ENCODE data around the gene CABP4.

Gene CABP4

DNA sequence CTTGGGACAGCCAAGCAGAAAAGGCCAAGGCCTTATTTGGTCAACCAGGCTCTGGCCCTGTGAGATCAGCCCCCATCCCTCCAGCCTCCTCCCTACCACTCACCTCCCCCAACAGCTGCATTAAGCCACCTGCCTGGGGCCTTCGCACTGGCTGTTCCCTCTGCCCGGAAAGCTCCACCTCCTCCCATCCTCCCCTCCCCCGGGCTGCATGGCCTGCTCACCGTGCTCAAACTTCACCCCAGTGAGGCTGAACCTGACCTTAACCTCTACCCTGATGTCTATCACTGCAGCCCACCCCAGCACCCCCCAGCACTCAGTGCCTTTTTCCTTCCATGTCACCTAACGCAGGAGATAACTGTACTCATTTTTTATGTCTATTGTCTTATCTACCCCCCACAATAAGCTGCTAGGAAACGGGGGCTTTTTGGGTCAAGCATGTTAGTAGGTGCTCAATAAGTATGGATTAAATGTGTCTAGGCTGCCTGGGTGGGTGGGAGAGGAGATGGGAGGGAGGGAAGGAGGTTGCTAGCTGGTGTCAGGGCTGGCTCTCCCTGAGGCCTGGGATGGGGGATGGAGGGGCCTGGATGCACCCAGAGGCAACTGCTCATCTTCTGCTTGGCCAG lies 18.6 kb upstream of the CABP4 start:
- DNase-seq: peak; percentile 67

DNA sequence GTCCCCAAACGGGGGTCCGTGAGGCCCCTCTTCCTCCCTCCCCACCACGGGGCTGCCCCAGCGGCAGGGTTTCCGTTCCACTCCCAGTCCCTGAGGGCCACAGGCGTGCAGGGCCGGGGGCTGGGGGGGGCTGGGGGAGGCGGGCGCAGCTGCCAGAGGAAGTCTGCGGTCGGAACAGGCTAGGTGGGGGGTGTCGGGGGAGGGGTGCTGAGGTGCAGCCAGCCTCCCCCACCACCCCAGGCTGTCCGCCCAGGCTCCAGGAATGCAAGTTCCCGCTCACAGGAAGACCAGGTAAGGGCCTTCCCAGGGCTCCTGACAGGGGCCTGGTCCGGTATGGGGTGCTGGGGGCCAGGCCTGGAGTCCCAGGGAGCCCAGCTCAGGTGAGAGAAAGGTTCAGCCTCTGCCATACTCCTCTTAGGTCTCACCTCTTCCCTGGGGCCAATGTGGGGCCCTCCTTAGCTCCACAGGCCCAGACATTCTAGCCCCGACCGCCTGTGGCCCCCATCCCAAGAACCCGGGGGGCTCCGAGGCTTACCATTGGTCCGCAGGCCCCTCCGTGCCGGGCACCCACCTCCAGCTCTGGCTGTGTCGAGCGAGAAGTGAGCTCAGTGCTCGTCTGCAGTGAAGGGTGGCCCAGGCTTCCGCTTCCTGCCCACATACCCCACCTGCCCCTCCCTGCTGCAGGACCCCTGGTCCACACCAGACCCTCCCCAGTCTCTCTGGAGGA lies 17.9 kb upstream of the CABP4 start, which contains the start of gene PTPRCAP:
TSS of gene PTPRCAP (minus strand) at position 601 of the 727 bp plus-strand sequence. CDS start at position 538, 63 bp downstream.
- DNase-seq: peak; percentile 77

DNA sequence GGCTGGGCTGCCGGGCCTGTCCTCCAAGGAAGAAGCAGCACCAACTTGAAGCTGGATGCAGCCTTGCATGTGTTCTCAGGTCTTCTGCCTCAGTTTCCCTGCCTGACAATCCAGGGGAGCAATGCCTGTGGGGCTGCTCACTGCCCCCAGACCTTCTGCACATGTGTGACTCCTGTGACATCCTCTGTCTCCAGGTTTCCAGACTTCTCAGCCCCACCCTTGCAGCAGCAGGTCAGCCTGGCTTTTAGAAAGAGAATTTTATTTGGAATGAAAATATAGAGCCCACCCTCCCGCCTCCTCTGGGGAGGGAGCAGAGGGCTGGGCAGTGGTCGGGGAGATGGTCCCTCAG lies 17.4 kb upstream of the CABP4 start:
- DNase-seq: no peak

DNA sequence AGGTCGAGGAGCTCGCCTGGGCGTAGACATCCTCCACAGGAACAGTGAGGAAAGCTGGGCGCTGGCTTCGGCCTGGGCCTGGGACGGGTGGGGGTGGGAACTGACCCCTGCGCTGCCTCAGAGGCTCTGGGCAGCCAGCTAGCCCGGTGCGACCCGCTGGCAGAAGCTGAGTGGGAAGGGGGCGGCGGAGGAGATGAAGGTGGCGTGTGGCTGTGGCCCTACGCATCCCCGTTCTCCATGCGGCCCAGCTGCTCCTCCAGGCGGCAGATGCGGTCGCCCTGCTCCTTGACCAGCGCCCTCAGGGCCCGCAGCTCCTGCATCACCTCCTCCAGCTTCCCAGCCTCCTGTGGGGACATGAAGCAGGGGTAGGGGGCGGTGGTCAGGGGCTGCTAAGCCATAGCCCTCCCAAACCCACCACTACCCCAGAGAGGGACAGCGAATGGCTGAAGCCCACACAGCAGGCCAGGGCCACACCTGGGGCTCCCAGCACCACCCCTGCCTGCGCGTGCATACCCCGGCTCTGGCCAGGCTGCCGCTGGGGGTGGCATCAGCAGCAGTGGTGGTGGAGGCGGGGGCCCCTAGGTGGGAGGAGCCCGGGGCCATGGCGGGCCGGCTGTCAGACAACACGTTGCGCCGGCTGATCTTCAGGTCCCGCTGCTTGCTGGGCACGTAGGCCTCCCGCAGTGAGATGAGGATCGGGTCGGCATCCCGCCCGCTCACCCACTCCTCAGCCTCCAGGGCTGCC lies 16.8 kb upstream of the CABP4 start:
- DNase-seq: peak; percentile 78

DNA sequence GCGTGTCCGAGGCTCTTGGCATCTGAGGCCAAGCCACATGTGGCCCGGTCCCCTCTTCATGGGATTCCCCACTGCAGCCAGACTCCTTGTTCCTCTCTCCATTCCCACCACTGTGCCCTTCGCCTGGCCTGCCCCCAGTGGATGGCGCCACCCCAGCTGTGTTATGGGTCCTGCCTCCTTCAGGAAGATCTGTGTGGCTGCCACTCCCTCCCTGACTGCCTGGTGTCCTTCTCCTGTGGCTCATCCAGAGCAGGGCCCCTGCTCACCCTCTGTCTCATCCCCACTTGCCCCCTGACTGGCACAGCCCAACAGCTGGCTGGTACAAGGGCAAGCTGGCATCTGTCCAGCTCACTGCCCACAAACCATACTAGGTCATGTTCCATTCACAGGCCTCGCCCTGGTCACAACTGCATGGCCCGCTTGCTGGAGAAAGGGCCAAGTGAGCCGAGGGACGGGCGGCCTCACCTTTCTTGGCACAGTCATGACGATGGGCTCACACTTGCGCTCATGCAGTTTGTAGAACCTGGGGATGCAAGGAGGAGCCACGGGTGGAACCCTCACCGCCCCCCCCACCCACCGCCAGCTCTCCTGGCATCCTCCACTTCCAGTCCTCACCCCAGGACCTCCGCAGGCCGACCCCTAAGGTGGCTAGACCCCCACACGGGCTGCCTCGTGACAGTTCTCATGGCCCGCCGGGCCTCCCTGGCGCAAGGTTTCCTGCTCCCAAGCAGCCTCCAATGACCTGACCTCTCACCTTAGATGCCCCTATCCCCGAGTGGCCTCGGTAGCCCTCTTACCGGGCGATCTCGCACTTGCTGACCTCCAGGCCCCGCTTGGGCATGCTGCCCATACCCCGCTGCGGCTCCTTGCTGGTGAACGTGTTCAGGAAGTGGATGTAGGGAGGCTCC lies 15.6 kb upstream of the CABP4 start:
- no peak for DNase-seq

DNA sequence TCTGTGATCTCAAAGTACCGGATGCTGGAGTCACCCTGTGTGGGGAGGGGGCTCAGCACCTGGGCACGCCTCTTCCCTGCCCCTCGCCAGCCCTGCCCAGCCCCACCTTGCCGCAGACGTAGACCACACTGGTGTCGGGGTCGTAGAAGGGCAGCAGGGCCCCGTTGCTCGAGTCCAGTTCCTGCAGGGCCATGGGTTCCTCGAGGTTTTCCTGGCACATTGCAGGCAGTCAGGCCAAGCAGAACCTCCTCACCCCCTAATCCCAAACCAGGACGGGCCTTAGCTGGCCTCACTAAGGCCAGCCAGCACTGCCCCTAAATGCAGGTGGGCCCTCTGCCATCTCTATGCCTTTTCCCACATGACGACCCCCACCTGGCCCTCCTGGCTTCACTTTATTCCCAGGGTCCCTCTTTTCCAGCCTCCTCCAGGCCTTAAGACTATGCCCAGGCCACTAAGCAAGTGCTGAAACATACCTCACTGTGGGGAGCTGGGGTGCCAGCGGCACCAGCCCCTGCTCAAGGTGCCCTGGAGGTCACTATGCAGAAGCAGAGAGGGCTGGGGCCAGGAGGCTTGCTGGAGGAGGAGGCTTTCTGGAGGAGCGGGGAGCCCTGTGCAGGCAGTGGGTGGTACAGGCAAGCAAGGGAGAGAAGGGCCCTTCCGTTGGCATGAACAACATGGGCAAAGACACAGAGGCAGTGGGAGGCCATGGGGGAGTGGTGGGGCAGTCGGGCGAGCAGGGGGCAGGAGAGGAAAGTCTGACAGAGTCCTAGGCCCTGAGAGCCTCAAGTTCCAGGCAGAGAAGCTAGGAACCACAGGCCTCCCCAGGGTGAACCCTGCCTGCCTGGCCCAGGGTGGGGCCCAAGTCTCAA lies 14.7 kb upstream of the CABP4 start:
- no peak for DNase-seq

DNA sequence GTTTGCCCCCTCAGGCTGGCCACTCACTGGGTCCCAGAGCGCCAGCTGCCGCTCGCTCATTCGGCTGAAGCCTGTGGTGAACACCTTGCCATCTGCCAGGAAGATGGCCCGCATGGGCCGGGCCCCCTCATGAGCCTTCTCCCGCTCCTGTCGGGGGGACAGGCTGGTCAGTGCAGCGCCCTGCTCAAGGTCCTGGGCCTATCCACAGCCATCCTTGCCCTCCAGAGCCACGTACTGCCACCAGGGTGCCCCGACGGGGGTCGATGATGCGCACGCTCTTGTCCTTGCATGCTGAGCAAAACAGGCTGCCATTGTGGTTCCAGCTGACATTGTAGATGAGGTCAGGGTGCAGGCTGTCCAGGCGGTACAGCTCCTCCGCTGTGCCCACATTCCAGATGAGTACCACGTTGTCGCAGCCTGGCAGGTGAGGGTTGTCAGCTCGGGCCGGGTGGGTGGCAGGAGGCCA lies 14.0 kb upstream of the CABP4 start:
- no peak for DNase-seq

DNA sequence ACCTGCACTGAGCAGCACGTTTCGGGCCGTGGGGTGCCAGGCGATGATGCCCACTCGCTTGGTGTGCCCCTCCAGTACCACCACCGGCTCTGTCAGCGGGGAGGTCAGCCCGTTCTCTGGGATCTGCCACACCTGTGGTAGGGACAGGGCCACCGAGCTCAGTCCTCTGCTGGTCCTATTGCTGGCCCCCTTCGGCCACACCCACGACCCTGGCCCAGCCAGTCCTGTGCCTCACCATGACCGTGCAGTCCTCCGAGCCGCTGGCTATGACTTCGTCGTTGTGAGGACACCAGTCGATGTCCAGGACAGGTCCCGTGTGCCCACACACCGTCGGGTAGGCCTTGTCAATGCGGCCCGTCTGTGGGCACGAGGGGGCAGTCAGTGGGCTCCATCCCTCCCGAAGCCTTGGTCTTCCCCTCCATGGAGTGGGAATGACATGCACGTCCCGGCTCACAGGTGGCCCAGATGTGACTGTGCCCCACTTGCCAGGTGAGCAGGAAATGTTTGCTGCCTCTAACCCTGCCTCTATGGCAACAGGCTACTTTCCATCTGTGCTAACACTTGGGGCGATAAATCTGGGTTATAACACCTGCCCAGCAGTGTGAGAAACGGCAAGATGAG lies 13.3 kb upstream of the CABP4 start:
- peak; percentile 52 for DNase-seq

DNA sequence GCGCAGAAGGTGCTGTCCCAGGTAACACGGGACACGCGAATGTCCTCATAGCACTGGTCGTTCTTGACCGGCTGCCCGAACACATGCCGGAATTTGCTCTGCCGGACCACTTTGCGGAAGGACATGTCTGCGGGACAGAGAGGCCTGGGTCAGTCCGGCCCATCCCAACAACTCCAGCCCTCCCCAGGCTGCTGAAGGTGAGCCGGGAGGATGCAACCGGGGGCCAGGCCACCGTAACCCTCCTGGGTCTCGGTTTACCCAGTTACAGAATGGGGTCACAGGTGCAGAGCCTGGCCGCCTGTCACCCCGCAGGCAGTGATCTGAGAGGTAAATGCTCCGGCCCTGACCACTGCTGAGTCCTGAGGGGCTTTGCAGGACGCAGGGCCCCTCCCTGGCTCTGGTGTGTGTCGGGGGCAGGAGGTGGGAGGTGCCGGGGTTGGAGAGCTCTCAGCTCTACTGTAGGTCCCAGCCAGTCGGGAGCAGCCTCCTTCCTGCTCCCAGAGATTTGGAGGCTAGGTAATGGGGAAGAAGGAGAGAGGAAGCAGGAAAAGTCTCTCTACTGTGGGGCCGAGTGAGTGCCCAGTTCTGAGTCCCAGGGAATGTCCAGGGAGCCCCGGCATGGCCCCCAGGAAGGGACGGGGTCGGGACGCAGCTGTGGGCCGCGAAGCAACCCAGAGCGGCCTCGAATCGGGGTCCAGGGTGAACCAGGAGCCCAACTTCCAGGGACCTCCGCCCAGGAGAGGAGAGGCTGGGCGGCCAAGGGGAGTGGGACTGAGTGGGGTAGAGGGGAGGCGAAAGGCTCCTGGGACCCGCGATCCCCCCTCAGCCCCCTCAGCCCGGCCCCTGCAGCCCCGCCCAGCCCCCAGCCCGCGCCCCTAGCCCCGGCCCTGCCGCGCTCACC lies 12.4 kb upstream of the CABP4 start:
- DNase-seq: no peak

DNA sequence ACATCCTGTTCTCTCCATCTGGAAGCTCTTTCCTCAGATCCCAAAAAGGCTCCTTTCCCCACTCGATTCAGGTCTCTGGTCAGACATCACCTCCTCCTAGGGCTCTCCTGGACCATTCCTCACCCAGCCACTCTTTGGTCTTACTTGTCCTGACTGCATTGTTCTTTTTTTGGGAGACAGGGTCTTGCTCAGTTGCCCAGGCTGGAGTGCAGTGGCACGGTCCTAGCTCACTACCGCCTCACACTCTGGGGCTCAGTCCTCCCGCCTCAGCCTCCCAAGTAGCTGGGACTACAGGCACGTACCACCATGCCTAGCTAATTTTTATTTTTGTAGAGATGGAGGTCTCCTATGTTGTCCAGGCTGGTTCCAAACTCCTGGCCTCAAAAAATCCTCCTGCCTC lies 9.6 kb upstream of the CABP4 start:
- DNase-seq: no peak

DNA sequence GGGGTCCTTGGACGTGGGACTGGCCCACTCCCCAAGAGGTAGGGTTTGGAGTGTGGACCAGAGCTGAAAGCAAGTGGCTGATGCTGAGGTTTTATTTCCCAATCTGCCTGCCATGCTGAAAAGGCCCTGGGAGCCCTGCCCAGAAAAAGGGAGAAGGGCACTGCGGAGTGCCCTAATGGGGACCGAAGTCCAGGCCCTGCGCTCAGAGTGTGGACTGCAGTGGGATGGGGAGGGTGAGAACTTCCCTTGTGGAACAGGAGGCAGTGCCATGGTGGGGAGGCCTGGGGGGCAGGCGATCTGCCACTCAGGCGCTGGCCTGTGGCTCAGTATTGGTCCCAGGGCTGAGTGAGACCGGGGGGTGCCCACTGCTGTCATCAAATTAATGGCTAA lies 6.9 kb upstream of the CABP4 start:
- DNase-seq: no peak

DNA sequence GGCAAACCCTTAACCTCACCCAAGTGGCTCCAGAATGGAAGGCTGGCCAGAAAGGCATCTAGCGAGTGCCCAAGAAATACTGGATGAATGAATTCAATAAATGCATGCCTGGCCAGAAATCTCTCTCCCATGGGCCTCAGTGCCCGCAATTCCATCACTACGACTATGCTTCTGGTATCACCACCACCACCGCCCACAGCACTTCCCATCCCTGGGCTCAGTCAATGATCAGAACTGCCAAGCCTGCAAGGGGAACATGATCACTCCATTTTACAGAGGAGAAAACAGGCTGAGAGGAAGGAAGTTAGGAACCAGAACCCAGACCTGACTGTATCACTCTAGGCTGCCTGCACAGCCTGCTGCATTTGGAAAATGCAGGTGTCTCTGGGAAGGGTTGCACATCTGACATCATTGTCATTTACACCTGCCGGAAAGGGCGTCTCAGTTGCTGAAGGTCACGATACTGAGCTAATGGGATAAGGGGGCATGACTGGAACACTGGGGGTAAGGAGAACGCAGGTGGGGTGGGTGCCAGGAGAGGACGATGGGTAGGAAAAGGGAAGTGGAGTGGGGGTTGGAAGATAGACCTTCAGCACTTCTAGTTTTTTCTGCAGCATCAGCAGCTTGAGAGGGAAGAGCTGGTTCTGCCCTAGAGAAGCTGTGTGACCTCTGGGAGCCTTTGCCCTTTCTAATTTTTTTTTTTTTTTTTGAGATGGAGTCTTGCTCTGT lies 5.9 kb upstream of the CABP4 start:
- no peak for DNase-seq

DNA sequence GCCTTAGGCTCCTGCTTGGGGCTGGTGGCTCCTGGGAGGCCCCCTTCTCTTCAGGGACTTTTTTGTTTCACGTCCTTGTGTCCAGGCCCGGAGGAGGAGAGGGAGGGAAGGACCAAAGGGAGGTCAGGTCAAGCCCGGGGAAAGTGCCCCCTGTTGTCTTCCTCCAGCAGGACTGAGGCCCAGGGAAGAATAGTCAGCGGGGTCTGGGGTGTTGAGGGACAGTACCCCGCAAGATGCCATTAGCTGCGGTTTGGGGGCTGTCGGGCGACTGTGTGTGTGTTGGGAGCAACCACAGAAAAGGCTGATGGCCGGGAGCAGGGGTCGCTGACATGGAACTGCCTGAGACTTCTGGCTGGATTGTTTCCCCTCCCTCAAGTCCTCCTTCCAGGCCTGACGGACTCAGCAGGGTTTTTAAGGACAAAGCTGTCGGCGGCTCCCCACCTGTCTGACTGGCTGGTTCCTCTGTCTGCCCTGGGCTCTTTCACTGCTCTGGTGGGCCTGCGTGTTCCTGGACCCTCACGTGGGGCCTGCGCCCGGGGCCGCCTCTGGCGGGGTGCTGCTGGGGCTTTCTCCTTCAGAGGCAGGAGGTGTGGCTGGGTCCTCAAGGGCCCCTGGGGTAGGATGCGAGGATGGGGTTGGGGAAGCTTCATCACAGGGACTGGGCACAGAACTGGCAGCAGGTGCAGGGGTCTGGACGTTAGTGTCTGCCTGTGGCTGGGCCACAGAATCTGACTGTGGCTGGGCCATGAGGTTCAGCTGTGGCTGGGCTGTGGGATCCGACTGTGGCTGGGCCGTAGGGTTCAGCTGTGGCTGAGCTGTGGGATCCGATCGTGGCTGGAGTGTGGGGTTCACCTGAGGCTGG lies 4.1 kb upstream of the CABP4 start:
- DNase-seq: no peak

DNA sequence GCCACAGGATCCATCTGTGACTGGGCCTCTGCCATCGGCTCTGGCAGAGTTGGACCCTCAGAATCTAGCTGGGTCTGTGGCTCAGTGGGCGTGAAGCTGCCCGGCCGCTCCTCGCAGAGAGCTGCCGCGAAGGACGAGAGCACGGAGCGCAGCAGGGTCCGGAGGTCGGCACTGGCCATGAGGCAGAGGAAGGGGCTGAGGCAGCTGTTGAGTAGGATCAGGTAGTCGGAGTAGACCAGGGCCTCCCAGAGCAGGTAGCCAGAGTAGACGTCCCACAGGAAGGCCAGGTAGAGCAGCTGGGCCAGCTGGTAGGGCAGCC lies 3.5 kb upstream of the CABP4 start:
- no peak for DNase-seq

DNA sequence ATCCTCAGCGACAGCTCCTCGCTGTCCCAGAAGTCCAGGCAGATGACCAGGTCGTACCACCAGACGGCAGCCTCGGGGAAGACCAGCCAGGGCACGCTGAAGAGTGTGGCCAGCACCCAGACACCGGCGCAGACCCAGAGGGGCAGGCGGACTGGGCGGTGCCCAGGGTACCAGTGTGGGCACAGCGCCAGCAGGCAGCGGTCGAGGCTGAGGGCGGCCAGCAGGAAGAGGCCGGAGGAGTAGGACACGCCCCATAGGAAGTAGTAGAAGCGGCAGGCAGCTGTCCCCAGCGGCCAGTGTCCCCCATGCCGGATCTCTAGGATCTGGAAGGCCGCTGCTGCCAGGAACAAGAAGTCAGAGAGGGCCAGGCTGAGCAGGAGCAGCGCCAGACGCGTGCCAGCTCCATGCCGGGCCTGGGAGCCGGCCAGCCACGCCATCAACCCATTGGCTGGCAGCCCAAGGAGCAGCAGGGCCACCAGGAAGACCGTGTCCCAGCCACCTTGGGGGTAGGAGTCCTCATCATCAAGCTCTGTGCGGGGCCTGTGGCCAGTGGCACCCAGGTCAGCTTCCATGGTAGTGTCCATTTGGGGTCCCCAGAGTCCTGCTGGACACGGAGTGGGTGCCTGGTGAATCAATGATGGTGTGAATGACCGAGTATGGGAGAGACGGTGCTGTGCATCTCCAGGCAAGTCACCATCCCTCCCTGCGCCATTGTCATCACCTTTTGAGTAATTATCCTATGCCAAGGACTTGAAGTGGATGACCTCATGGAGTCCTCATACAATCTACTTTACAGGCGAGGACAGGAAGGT lies 2.8 kb upstream of the CABP4 start, which contains the start of gene GPR152:
TSS of gene GPR152 (minus strand) at position 589 of the 812 bp plus-strand sequence. CDS start at position 584, 5 bp downstream.
- no peak for DNase-seq

DNA sequence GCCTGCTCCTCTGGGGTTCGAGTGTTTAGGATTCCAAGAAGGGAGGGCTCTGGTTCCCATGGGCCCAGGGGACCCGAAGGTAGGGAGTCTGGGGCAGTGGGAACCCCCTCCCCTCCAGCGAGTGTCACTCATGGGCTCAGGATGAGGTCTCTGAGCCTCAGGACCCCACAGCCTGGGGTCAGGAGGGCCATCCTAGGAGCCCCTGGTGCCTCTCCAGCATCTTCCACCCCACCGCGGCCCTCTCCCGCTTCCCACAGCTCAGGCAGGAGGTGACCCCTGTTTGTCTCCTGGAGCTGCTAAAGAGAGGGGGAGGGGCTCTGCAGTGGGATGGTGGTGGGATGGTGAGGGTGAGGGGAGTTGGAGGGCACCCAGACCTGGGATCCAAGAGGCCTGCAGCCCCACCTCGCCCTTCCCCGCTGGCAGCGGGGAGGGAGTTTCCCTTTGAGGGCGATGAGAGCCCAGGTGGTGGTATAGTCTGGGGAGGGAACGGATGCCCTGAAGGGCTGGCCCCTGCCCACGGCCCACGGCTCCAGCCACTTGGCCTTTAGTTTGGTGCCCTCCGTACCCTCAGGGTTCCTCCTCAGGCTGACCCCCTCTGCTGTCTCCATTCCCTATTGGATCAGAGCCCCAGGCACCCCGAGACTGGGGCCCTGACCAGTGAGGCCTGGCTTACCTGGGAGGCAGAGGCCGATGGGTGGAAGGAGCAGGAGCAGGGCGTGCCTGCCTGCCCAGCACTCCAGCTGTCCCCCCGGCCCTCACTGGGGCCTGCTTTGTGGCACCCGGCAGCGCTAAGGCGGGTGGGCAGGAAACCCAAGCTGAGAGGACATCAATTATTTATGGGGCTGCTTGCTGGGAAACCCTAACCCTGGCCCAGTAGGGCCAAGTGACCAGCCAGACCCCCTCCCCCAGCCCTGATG lies 1.1 kb upstream of the CABP4 start:
- no peak for DNase-seq
